Gastrocnemius medialis (tissue), 4 donors: ENCODE measurements around the gene PRRC2C.

Experiments
- CTCF ChIP-seq, 5 experiments: fragments of 450-650 bp in 3 of 5; fragments of 200-600 bp in 2 of 5; sonication (generic) in 2 of 5; IDR thresholded peaks in 4 of 5; conservative IDR thresholded peaks in 1 of 5; 1 replicate in 4 of 5; 2 replicates in 1 of 5; pipeline ENCODE4 v1.5.1; 2016 to 2019; ENCODE audit warnings: antibody characterized with exemption in 5 of 5, mild to moderate bottlenecking in 3 of 5, moderate library complexity in 3 of 5
- POLR2A ChIP-seq, 2 donors: fragments of 450-650 bp; IDR thresholded peaks; one replicate each; pipeline ENCODE4 v1.6.1; 2017; ENCODE audit warnings: antibody characterized with exemption in 2 of 2, mild to moderate bottlenecking in 2 of 2, moderate library complexity in 2 of 2

DNA sequence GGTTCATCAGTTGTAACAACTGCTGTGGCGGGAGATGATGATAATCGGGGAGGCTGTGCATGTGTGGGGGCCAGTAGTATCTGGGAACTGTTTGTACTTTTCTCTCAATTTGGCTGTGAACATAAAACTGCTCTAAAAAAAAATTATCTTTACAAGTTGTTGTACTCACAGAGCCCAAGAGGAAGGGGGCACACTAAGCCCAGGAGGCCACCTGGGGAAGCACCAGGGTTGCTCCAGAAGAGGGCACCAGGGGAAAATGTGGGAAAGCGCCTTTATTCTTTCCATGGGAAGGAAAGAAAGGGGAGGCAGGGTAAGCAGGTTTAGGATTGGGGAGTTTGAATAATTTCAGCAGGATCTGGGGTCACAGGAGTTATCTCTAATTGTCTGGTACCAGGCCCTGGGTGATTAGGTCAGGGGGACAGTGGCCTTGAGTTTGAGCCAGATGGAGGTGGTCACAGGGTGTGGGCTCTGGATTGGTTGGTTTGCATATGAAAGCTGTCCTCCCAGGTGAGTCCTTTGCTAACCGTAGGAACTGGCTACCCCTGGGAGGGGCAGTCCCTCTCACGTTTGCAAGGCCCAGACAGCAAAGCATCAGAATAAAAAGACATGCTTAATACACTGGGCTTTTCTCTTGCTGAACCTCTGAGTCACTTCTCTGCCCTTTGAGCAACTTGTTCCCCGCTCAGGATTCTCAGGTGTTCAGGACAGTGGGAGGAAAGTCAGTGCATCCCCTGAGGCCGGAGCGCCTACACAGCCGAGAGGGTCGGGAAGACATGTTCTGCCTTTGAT is 155.9 kb downstream of the PRRC2C start:
- TF ChIP-seq CTCF (IDR thresholded peaks at IDR 0.05 in 4 of 5, conservative IDR thresholded peaks at IDR 0.05 in 1 of 5), result no peak
- TF ChIP-seq POLR2A (IDR thresholded peaks at IDR 0.05), result no peak
